HCT116 (cell line): ENCODE measurements around the gene RASL11B. TPM values are rescaled to one million over a fixed set of nuclear protein-coding genes. Genes with fewer than 3 reads are reported as not detected.

Experiments used
- ATAC-seq: fragments of 200-7000 bp; cut with Tn5 transposase; 2 replicates; pipeline ENCODE4 v1.9.1; 2020; ENCODE audit warnings: mild to moderate bottlenecking, moderate library complexity
- BruUV-seq: library from RNA; stranded (reverse); fragments of 400-500 nt; replicated peaks from 2 replicates; lab custom pipeline; 2021; lab: Mats Ljungman, UMichigan
- CTCF ChIA-PET: fragments of 300-600 bp; sonication (Branson Sonifier 250); formaldehyde crosslinking; loops from one replicate; lab custom pipeline; 2021; ENCODE audit warnings: antibody characterized with exemption; lab: Charles Lee
- POLR2A ChIA-PET: fragments of 300-600, 350-600 bp; sonication (Branson Sonifier 250); formaldehyde crosslinking; loops from one replicate; lab custom pipeline; 2021; ENCODE audit warnings: antibody characterized with exemption; lab: Charles Lee
- RAD21 ChIA-PET, 2 experiments: fragments of 300-600 bp; sonication (Branson Sonifier 250); formaldehyde crosslinking; loops; one replicate each; lab custom pipeline; 2023; ENCODE audit warnings: low total read pairs in 2 of 2; ENCODE audit not compliant: uncharacterized antibody in 2 of 2, unreplicated experiment in 2 of 2, low non-redundant PET in 1 of 2; lab: Charles Lee
- DNase-seq: peaks from one replicate; pipeline ENCODE4 v3.0.0-alpha.2; 2010; ENCODE audit warnings: low read depth, low spot score
- H2AFZ ChIP-seq: fragments of 200-600 bp; shearing (Covaris generic), sonication (generic); 2 replicates; pipeline ENCODE4 v1.6.1; 2017; ENCODE audit warnings: low read depth, mixed run types, mixed read lengths, antibody characterized with exemption, low read length; ENCODE audit not compliant: poor library complexity, severe bottlenecking
- H3K27ac ChIP-seq: 2 replicates; pipeline ENCODE4 v1.5.1; 2012; ENCODE audit warnings: low read depth, low read length
- H3K27me3 ChIP-seq: fragments of 200-600 bp; sonication (generic); 2 replicates; pipeline ENCODE4 v1.6.1; 2016; ENCODE audit warnings: mixed run types, low read length, mixed read lengths; ENCODE audit not compliant: insufficient read depth
- H3K36me3 ChIP-seq, 2 experiments: fragments of 200-500 bp in 1 of 2; fragments of 200-600 bp in 1 of 2; sonication (Bioruptor generic) in 1 of 2; sonication (generic) in 1 of 2; 2 replicates each; pipeline versions ENCODE4 v1.5.1 to v1.6.1; 2014 to 2016; ENCODE audit warnings: low read length in 2 of 2, inconsistent platforms in 1 of 2, mixed read lengths in 1 of 2, mixed run types in 1 of 2; ENCODE audit not compliant: insufficient read depth in 2 of 2, control insufficient read depth in 1 of 2
- H3K4me1 ChIP-seq, 2 experiments: fragments of 200-600 bp in 1 of 2; sonication (generic) in 1 of 2; 2 replicates each; pipeline versions ENCODE4 v1.5.1 to v1.6.1; 2012 to 2017; ENCODE audit warnings: low read length in 2 of 2, inconsistent platforms in 1 of 2, mild to moderate bottlenecking in 1 of 2, mixed read lengths in 1 of 2, mixed run types in 1 of 2, moderate library complexity in 1 of 2; ENCODE audit not compliant: insufficient read depth in 2 of 2, control insufficient read depth in 1 of 2
- H3K4me2 ChIP-seq: fragments of 200-600 bp; sonication (generic); 2 replicates; pipeline ENCODE4 v1.6.1; 2017; ENCODE audit warnings: mixed run types, low read length, mixed read lengths
- H3K4me3 ChIP-seq, 2 experiments: fragments of 200-600 bp in 1 of 2; sonication (generic) in 1 of 2; replicated peaks in 1 of 2; 2 replicates each; pipeline ENCODE4 v1.5.1; 2011 to 2016; ENCODE audit warnings: low read length in 2 of 2, control low read depth in 1 of 2, low read depth in 1 of 2, mild to moderate bottlenecking in 1 of 2, mixed read lengths in 1 of 2, mixed run types in 1 of 2
- H3K79me2 ChIP-seq: fragments of 200-600 bp; sonication (generic); 2 replicates; pipeline ENCODE4 v1.6.1; 2017; ENCODE audit warnings: mild to moderate bottlenecking, mixed run types, low read length, moderate library complexity, mixed read lengths; ENCODE audit not compliant: insufficient read depth
- H3K9ac ChIP-seq: fragments of 200-600 bp; sonication (generic); 2 replicates; pipeline ENCODE4 v1.6.1; 2016; ENCODE audit warnings: low read length, mixed read lengths
- H3K9me2 ChIP-seq: fragments of 200-600 bp; sonication (generic), shearing (Covaris generic); 2 replicates; pipeline ENCODE4 v1.6.1; 2017; ENCODE audit warnings: mixed run types, mild to moderate bottlenecking, moderate library complexity; ENCODE audit not compliant: insufficient read depth
- H3K9me3 ChIP-seq, 2 experiments: fragments of 200-500 bp in 1 of 2; fragments of 200-600 bp in 1 of 2; sonication (Bioruptor generic) in 1 of 2; sonication (generic) in 1 of 2; 2 replicates each; pipeline ENCODE4 v1.6.1; 2014 to 2017; ENCODE audit warnings: low read length in 2 of 2, mixed read lengths in 2 of 2, inconsistent platforms in 1 of 2, low read depth in 1 of 2, mild to moderate bottlenecking in 1 of 2, mixed run types in 1 of 2, moderate library complexity in 1 of 2; ENCODE audit not compliant: control insufficient read depth in 1 of 2, insufficient read depth in 1 of 2
- H4K20me1 ChIP-seq: fragments of 200-600 bp; sonication (generic), shearing (Covaris generic); 2 replicates; pipeline ENCODE4 v1.6.1; 2017; ENCODE audit warnings: mixed run types, mild to moderate bottlenecking, moderate library complexity; ENCODE audit not compliant: insufficient read depth
- ATF3 ChIP-seq: IDR thresholded peaks from 2 replicates; pipeline ENCODE4 v1.6.1; 2012
- CBX3 ChIP-seq: IDR thresholded peaks from 2 replicates; pipeline ENCODE4 v1.6.1; 2012; ENCODE audit warnings: low read depth
- CEBPB ChIP-seq: IDR thresholded peaks from 2 replicates; pipeline ENCODE4 v1.6.1; 2012; ENCODE audit warnings: low read depth
- ELF1 ChIP-seq: IDR thresholded peaks from 2 replicates; pipeline ENCODE4 v1.6.1; 2012; ENCODE audit warnings: low read depth, borderline replicate concordance
- EZH2 ChIP-seq: fragments of 200-600 bp; sonication (generic); IDR thresholded peaks from 2 replicates; pipeline ENCODE4 v1.6.1; 2017; ENCODE audit warnings: antibody characterized with exemption, mixed run types
- EZH2phosphoT487 ChIP-seq: fragments of 200-600 bp; IDR thresholded peaks from 2 replicates; pipeline ENCODE4 v1.6.1; 2018; ENCODE audit warnings: antibody characterized with exemption, borderline replicate concordance
- FOSL1 ChIP-seq: IDR thresholded peaks from 2 replicates; pipeline ENCODE4 v1.6.1; 2012; ENCODE audit warnings: low read depth
- MAX ChIP-seq: IDR thresholded peaks from 2 replicates; pipeline ENCODE4 v1.6.1; 2012
- POLR2AphosphoS5 ChIP-seq: IDR thresholded peaks from 2 replicates; pipeline ENCODE4 v1.6.1; 2011; ENCODE audit warnings: mild to moderate bottlenecking, low read depth, low read length, moderate library complexity
- RAD21 ChIP-seq: IDR thresholded peaks from 2 replicates; pipeline ENCODE4 v1.6.1; 2012; ENCODE audit warnings: low read depth, mild to moderate bottlenecking
- SP1 ChIP-seq: IDR thresholded peaks from 2 replicates; pipeline ENCODE4 v1.6.1; 2012; ENCODE audit warnings: low read depth
- SRF ChIP-seq: IDR thresholded peaks from 2 replicates; pipeline ENCODE4 v1.6.1; 2012; ENCODE audit warnings: low read depth
- TCF7L2 ChIP-seq: IDR thresholded peaks from 2 replicates; pipeline ENCODE4 v1.7.0; 2011; ENCODE audit warnings: borderline replicate concordance, inconsistent platforms; ENCODE audit not compliant: insufficient read depth, insufficient read length; ENCODE audit errors: extremely low read depth
- YY1 ChIP-seq: IDR thresholded peaks from 2 replicates; pipeline ENCODE4 v1.6.1; 2011; ENCODE audit warnings: low read length, low read depth, moderate library complexity, mild to moderate bottlenecking; ENCODE audit not compliant: insufficient replicate concordance; ENCODE audit errors: extremely low read depth
- ZBTB33 ChIP-seq: IDR thresholded peaks from 2 replicates; pipeline ENCODE4 v1.6.1; 2011; ENCODE audit warnings: mild to moderate bottlenecking, low read length, moderate library complexity; ENCODE audit not compliant: insufficient replicate concordance; ENCODE audit errors: extremely low read depth
- ZNF274 ChIP-seq: fragments of 200-500 bp; sonication (Bioruptor generic); IDR thresholded peaks from 2 replicates; pipeline ENCODE4 v1.6.1; 2014; ENCODE audit warnings: mild to moderate bottlenecking, low read depth, low read length, inconsistent platforms
- intact Hi-C: fragments of 100-400 bp; cut with micrococcal nuclease; formaldehyde crosslinking; loops from 2 replicates; pipeline ENCODE4 v1.10.0; 2022
- total RNA-seq: library from RNA; stranded (reverse); gene quantifications from one replicate; pipeline ENCODE4 v1.2.1, GENCODE V29; 2021; ENCODE audit not compliant: unreplicated experiment

The RASL11B gene
- total RNA-seq, 1 experiment from 2014 or later: 0.34 TPM

GRCh38 chr4:52904421-52904820, 42.3 kb downstream of the RASL11B start (continued):
- no peak for TF ChIP-seq YY1
- TF ChIP-seq CEBPB: no peak
- TF ChIP-seq SRF: no peak
- TF ChIP-seq SP1: no peak
- TF ChIP-seq MAX: no peak
- no peak for TF ChIP-seq ATF3
- TF ChIP-seq ZBTB33: no peak
- no peak for TF ChIP-seq EZH2phosphoT487
- no peak for TF ChIP-seq ELF1
- no peak for TF ChIP-seq RAD21
- TF ChIP-seq, all 23 proteins: peak for 0

- H4K20me1 ChIP-seq: no peaks in the 10 kb centered on the region
- no peak for TF ChIP-seq ATF3
- TF ChIP-seq TCF7L2: no peak
- no peak for TF ChIP-seq CEBPB
- no peak for TF ChIP-seq SRF
- TF ChIP-seq EZH2: no peak
- TF ChIP-seq SP1: no peak
- no peak for TF ChIP-seq POLR2AphosphoS5
- no peak for TF ChIP-seq ZNF274
- no peak for TF ChIP-seq RAD21
- TF ChIP-seq YY1: no peak
- no peak for TF ChIP-seq FOSL1
- TF ChIP-seq CBX3: no peak
- no TSS peak for BruUV-seq
- H3K9me3 ChIP-seq: no peaks in the 10 kb centered on the region
- no peak overlapping the region for H3K4me3 ChIP-seq
- intact Hi-C loops: no loop called here
- H3K79me2 ChIP-seq: no peaks in the 10 kb centered on the region
- H3K4me1 ChIP-seq: 0 out of 4 replicates have a peak, but pooled peaks cover 0 to 3% of the 10 kb centered on the region in 2 experiments
- no peak overlapping the region for H3K27ac ChIP-seq
- CTCF ChIA-PET: no interaction called here
- DNase-seq (no peak), ATAC-seq (no peak)
- POLR2A ChIA-PET: no interaction called here
- H3K9me2 ChIP-seq: no peaks in the 10 kb centered on the region
- RAD21 ChIA-PET: no interaction called here
- H3K36me3 ChIP-seq: no peaks in the 10 kb centered on the region
- H3K27me3 ChIP-seq: no peaks in the 10 kb centered on the region
- H3K4me2 ChIP-seq: no peak overlapping the region
- H2AFZ ChIP-seq: no peak overlapping the region
- no peak overlapping the region for H3K9ac ChIP-seq
These were observed 45.4 kb downstream of the RASL11B start for GRCh38 chr4:52907510-52907909.
